GM06990 (cell line): Measurements from ENCODE around the gene ABI3BP.

Experiments
- DNase-seq: peaks from one replicate; pipeline ENCODE4 v3.0.0-alpha.2; 2011; ENCODE audit not compliant: insufficient read length; ENCODE audit errors: extremely low read depth
- H3K27me3 ChIP-seq: replicated peaks from 2 replicates; pipeline ENCODE4 v1.6.0; 2011; ENCODE audit warnings: low read length; ENCODE audit not compliant: control insufficient read depth, insufficient read depth
- H3K36me3 ChIP-seq: 2 replicates; pipeline ENCODE4 v1.5.1; 2011; ENCODE audit warnings: low read length; ENCODE audit not compliant: control insufficient read depth, insufficient read depth
- H3K4me3 ChIP-seq: replicated peaks from 2 replicates; pipeline ENCODE4 v1.5.1; 2011; ENCODE audit warnings: low read depth, mild to moderate bottlenecking, control low read depth, low read length
- CTCF ChIP-seq: IDR thresholded peaks from 2 replicates; pipeline ENCODE4 v1.5.1; 2011; ENCODE audit warnings: low read length, control low read depth, mild to moderate bottlenecking, inconsistent platforms; ENCODE audit not compliant: insufficient read depth, poor library complexity, severe bottlenecking

Gene ABI3BP

GRCh38 chr3:100871306-100871705 lies 121.9 kb downstream of the ABI3BP start:
- no peak for TF ChIP-seq CTCF
- no peaks in the 10 kb centered on the region for H3K27me3 ChIP-seq
- no peak overlapping the region for H3K4me3 ChIP-seq
- no peaks in the 10 kb centered on the region for H3K36me3 ChIP-seq
- no peak for DNase-seq

GRCh38 chr3:100869787-100870186 lies 123.4 kb downstream of the ABI3BP start:
- no peak for DNase-seq
- no peaks in the 10 kb centered on the region for H3K36me3 ChIP-seq

GRCh38 chr3:100868894-100869293 lies 124.3 kb downstream of the ABI3BP start:
- H3K27me3 ChIP-seq, result no peaks in the 10 kb centered on the region
- no peak for DNase-seq
- no peak for TF ChIP-seq CTCF
- no peaks in the 10 kb centered on the region for H3K36me3 ChIP-seq
- H3K4me3 ChIP-seq, result no peak overlapping the region

More at GRCh38 chr3:100869787-100870186, 123.4 kb downstream of the ABI3BP start:
- H3K4me3 ChIP-seq, result no peak overlapping the region
- no peaks in the 10 kb centered on the region for H3K27me3 ChIP-seq
- no peak for TF ChIP-seq CTCF

GRCh38 chr3:100868096-100868495 lies 125.1 kb downstream of the ABI3BP start:
- TF ChIP-seq CTCF, result no peak

GRCh38 chr3:100865442-100865841 lies 127.8 kb downstream of the ABI3BP start:
- H3K36me3 ChIP-seq, result no peaks in the 10 kb centered on the region
- H3K4me3 ChIP-seq, result no peak overlapping the region
- no peaks in the 10 kb centered on the region for H3K27me3 ChIP-seq
- TF ChIP-seq CTCF, result no peak
- DNase-seq, result no peak

More at GRCh38 chr3:100868096-100868495, 125.1 kb downstream of the ABI3BP start:
- DNase-seq, result no peak
- no peaks in the 10 kb centered on the region for H3K27me3 ChIP-seq
- H3K4me3 ChIP-seq, result no peak overlapping the region
- no peaks in the 10 kb centered on the region for H3K36me3 ChIP-seq

- no peak for DNase-seq
- no peaks in the 10 kb centered on the region for H3K27me3 ChIP-seq
- no peak for TF ChIP-seq CTCF
- H3K4me3 ChIP-seq, result no peak overlapping the region
- no peaks in the 10 kb centered on the region for H3K36me3 ChIP-seq
Observed at GRCh38 chr3:100864471-100865250, 128.6 kb downstream of the ABI3BP start.
